GM18508 (cell line): ENCODE data around the gene MAMLD1.
A peak's percentile ranks its signal among the peaks of the same experiment; 100 is the strongest.

Source experiments
- ATAC-seq: cut with Tn5 transposase; IDR thresholded peaks from one replicate; pipeline ENCODE4 v1.9.1; 2021; ENCODE audit warnings: moderate number of reproducible peaks; ENCODE audit not compliant: insufficient read depth, unreplicated experiment

The MAMLD1 gene

DNA sequence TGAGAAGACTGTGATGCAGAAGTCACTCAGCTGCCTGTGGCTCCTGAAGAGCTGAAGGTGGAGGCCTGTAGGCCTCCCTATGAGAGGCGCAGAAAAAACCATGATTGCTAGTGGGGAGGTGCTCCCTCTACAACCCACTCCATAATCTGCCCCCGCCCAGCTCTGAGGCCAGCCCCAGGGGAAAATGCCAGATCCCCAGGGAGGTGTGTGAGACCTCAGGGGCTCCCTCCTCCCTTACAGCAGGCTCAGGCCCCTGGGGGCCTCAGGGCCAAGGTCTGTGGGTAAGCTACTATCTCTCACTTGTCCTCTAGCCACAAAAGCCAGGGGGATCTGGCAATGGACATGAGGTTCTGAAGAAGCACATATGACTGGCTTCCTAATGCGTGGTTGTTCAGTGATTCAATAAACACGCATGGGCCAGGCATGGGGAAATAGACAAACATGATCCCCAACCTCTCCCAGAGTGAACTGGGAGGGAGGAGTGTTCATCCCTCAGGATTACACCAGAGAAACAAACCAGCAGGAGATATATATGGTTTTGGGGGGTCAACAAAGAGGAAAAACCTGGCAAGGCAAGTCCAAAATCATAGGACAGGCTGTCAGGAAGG, 154.3 kb downstream of the MAMLD1 start:
- ATAC-seq = no peak

DNA sequence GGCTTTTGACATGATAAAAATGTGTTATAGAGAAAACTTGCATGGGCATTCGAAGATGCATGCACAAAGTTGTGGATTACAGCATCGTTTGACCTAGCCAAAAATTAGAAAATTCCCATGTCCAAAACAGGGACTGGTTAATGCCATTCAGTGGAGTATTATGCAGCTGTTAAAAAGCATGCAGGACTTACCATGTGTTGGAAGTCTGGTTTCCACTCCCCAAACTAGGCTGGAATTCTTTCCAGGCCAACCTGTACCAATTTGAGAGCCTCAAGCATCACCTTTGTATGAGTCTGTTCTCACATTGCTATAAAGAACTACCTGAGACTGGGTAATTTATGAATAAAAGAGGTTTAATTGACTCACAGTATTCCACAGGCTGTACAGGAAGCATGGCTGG, 159.4 kb downstream of the MAMLD1 start:
- no peak for ATAC-seq

DNA sequence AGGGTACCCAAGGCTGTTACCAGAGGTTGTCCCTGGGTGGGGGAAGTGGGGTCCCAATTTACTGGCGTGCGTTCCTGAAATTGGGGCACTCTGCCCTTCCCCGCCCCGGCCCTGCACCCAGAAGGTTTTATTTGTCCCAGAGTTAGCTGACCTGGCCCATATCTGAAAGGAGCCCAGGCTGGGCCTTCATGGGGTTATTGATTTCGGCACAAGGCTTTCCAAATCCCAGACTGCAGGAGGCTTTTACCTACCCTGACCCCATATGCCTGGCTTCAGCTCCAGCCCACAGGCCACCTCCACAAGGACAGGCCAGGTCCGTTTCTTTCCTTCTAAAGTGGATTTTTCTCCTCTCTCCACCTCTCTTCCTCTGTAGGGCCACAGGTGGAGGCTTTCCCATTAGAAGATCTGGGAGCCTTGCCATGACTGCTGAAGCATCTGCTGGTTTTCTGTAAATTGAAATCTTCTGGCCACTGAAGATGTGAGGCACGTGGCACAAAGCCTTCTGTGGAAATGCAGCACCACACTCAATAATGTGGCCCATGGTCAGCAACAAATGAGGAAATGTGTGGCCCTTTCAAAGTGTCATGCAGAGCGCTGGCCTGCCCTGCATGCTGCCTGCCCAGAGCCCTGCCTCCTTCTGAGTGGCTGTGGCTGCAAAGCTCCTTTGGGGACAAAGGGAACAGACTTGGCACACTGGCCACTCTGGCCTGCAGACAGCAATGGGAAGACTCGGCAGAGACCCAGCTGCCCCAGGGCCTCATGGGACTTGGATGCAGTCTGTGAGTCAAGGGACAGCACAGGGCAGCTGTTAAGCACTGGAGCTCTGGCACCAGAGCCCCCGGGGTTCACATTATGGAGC, 162.2 kb downstream of the MAMLD1 start:
- no peak for ATAC-seq

DNA sequence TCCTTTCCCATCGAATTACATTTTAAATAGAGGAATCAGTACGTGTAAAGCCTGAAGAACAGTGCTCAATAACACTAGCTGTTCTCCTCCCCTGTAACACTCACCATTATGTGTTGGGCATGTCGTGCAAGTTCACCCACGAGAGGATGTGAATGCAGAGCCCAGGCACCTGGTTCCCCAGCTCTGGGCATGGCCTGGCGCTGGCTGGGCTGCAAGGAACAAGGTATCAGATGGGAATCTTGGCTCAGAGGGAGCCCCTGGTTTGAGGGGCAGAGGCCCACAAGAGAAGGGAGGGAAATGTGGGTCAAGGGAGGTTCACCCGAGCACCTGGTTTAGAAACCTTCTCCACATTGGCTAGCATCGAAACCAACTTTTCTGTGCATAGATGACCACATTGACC, 163.6 kb downstream of the MAMLD1 start:
- ATAC-seq = no peak

DNA sequence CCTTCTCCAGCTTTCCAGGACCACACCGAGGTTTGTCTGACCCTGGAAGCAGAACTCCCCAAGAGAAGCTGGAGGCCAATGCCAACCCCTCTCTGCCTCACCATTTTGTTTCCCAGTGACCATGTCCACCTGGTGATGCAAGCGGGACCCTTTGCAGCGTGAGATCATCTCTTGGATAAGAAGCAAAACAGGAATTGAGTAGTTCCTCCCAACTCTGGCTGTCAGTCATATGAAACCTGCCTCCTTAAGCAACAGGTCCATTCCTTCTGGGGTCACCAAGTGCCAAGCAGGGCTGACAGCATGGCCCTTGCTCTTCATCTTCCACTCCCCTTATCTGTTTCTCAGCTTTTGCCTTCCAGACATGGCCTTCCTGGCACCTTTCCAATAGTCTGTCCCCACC, 164.0 kb downstream of the MAMLD1 start:
- ATAC-seq = no peak

DNA sequence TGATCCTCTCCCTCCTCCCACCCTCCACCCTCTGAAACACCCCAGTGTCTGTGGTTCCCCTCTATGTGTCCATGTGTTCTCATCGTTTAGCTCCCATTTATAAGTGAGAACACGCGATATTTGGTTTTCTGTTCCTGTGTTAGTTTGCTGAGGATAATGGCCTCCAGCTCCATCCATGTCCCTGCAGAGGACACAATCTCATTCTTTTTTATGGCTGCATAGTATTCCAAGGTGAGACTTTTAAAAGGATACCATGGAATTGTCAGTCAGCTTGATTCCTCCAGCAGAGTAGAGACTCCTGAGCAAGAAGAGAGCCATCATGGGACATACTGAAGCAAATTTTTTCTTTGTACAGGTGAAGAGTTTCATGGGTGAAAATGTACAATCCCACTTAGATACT, 166.5 kb downstream of the MAMLD1 start:
- no peak for ATAC-seq

DNA sequence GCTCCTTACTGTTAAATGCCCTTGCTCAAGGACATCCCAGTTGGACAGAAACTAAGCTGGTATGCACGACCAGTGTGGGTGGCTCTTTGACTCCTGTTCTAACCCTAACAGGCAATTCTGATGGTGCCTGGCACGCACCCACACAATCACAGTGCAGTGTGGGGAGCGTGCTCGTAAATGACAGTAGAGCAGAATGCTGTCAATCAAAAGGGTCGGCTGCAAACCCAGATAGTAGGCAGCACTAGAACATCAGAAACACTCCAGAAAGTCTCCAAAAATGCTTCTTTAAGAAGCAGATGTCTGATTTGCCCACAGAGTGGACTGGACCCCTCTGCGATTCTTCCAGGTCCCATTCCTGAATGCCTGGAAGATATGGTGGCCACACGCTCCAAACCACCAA, 167.7 kb downstream of the MAMLD1 start:
- ATAC-seq = no peak

DNA sequence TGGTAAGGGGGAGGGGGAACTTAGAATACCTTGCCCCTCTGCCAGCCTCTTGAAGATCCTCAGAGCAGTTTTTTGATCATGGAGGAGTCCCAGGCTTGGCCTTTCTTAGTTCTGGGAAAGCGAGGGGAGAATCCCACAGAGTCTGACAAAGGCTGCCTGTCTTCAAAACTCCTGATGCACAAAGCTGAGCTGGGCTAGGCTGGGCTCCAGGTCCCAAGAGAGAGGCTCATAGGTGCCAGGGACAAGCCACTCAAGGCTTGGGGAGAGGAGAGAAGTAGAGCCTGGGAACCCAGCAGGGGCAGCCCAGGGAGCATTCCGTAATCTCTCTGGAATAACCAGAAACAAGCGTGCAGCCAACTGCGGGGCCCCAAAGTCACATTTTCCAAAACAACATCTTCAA, 168.3 kb downstream of the MAMLD1 start:
- no peak for ATAC-seq

DNA sequence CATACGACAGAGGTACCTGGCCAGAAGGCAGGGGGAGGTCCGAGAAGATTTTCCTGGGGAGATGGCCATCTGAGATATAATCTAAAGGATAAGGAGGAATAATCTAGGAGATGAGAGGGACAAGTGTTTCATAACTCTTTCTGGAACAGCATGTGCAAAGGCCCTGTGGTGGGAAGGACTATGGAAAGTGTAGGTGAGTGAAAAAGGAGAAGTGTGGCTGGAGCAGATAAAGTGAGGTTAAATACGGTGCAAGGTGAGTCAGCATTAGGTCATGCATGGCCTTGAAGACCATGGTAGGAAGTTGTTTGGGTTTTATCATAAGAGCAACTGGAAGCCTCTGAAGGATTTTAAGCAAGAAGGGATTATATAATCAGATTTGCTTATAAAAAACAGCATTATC, 170.7 kb downstream of the MAMLD1 start:
- no peak for ATAC-seq

DNA sequence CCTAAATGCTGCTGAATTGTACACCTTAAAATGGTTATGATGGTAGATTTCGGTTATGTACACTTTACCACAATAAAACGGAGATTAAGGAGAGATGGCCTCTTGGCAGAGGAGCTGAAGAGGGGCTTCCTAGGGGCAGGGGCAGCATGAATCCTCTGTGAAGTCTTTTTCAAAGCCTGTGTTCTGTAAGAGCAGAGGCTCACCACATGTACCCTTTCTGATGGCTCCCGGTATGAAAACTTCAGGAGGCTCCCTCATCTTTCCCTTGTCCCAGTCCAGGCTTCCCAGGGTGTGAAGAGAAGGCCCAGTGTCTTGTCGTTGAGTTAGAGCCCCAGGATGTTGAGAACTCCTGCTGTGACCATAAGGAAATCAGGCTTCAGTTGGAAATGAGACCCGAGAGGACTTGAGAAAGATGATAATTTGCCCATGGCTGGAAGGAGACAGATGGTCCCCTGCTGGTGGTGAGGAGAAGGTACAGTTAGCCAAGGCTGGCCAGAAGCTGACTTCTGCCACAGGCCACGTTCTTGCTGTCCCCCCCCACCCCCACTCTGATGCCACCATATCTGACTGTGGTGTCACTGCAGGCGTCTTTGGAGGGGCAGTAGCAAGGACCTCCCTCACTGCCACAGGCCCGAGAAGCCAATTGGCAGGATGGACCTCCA, 173.5 kb downstream of the MAMLD1 start:
- no peak for ATAC-seq

DNA sequence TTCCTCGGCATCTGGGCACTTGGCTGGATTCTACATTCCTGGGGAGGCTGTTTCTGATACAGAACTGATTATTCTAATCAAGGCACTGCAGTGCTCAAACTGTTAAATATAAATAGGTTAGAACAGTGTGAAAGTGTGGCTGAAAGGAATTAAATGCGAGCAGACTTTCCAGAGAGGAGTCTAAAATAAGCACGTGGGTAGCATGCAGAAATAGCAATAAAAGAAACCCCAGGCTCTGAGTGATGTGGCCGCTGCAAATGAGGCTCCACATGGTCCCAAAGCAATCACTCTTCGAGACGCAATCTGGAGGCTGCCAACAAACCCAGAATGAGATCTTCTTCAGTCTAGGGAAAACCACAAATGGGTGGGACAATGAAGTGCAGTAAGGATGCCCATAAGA, 174.7 kb downstream of the MAMLD1 start:
- no peak for ATAC-seq

DNA sequence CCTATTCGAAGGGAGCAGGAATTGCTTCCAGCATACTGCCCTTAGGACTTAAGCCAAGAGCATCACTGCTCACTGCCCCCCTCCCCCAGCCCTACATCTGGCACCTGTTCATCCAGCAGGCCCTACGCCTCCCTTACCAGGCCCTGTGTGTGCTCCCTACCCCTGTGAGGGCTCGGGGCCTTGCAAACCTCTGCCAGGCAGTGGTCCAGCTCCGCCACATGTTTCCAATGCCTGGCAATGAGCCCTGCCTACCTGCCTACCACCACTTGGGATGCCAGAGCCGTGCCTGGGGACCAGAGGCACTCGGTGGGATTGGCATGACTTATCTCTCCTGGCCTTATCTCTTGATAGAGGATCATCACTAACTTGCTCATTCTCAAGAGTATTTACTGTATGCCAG, 177.8 kb downstream of the MAMLD1 start:
- no peak for ATAC-seq

DNA sequence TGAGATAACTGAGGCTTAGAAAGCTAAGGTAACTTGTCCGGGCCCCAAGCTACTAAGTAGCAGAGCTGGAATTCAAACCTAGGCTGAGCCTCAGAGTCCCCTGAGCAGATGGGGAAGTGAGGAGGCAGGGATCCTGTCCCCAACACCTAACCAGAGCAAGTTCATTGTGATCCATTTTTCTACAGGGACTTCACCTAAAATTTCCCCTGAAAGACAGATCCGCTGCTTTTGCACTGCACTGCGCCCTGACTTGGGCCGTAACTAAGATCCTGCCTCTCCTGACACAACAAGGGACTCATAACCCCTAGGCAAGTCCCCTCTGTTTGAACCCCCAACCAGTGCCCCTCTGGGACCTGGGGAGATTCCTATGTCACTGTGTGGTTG, 179.7 kb downstream of the MAMLD1 start:
- peak; percentile 17 for ATAC-seq

DNA sequence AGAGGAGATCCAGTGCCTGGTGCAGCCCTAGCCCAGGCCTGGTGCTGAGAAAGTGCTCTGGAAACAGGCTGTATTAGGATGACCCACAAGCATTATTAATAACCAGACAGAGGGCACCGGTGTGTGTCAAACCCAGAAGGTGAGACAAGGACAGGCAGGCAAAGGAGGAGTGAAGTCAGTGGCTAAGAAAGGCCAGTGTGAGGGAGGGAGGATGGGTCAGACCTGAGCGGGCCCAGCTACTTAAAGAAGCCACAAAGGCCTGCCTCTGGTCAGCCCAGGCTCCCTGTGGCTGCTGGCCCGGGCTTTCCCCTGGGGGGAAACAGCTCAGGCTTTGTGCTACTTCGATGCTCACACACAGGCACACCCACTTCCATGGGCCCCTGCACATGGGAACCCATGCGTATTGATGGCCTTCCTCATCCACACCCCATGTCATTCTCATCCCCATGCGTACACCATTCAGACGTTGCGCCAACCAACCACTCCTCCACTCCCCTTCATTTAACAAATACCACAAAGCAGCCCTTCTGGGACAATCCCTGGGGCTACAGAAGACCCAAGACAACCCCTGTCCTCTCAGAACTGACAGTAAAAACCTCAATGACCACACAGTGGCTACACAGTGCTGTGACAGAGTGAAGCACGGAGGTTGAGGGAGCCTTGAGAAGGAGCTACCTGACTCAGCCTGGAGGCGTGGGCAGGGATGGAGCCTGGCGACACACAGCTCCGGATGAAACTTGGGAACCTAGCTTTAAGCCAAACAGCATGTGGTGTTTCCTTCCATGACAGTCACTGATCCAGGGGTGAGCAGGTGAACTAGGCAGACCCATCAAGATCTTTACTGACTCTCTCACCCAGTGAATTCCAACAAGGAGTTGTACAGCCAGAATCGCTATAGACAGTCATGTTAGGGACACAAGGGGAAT, 180.4 kb downstream of the MAMLD1 start:
- ATAC-seq = peak; percentile 59

DNA sequence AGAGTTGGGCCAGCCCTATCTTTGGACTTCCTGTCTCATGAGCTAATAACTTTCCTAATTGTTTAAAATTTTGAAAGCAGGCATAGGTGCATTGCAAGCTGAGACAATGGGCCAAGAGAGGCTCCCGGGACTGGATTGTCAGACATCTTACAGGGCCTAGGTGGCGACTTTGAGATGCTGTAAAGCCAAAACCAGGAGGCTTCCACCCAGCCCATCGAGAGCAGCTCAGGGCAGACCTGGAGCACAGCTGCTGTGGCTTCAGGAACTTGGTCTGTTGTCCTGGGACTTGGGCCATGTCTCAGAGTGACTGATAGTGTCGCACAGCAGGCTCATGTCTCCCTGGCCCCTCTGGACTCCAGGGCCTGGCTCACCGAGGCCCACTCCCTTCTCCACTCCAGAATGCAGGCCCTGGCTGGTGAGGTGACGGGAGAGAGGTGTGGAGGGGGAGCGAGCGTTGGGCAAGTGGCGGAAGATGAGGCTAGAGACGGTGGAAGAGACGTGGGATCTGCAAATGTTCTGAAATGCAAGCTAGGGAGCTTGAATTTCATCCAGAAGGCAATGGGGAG, 181.2 kb downstream of the MAMLD1 start:
- no peak for ATAC-seq

DNA sequence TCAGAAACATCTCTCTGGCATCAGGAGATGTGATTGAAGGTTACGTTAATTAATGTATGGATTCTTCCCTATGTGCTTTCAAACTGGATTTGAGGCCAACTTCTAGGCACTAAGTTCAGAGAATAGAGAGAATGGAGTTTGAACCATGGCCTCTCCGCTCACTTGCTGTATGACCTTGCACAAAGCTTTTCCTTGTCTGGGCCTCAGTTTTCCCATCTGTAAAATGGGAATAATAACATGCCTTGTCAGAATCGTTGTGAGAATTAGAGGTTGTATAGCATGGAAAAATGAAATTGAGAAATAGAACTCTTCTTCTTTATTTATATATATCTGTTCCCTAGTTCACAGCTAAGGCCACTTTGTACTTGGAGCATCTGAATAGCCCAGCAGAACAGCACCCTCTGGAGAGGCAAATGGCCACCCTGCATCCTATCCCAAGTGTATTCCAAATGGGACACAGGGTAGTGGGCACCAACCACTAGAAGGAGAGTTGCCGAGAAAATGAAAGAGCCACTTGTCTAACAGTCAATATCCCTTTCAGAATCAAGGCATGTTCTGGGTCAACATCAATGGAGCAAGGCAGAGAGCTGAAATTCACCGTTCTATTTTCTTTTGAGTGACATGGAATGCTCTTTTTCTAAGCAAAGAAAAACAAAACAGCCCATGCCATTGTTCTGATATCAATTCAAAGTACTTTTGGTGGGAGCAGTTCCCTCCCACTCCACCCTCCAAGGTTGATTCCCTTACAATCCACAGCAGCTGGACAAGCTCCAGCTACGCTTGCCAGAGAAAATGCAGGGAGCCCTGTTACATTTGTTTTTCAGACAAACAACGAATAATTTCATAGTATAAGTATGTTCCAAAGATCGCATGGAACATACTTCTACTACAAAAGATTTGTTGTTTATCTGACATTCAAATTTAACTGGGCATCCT, 182.0 kb downstream of the MAMLD1 start:
- ATAC-seq = no peak

DNA sequence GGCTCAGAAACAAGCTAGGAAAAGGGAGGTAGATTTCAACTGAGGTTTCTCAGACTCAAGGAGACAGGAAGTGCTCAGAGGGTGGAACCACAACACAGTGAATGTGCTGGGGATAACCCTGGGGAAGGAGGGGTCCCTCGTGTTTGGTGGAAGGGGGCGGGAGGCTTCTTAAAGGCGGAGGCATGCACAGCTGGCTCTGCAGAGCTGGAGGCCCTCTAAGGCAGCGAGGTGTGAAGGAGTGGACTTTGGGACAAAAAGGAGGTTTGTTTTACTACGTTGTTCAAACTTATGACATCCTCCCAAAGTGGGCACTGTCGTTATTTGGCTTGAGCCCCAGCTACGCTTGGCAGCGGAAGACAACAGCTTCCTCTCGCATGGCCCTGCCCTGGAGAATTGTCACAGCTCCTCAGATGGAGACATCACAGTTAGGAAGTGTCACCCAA, 183.6 kb downstream of the MAMLD1 start:
- ATAC-seq = no peak

DNA sequence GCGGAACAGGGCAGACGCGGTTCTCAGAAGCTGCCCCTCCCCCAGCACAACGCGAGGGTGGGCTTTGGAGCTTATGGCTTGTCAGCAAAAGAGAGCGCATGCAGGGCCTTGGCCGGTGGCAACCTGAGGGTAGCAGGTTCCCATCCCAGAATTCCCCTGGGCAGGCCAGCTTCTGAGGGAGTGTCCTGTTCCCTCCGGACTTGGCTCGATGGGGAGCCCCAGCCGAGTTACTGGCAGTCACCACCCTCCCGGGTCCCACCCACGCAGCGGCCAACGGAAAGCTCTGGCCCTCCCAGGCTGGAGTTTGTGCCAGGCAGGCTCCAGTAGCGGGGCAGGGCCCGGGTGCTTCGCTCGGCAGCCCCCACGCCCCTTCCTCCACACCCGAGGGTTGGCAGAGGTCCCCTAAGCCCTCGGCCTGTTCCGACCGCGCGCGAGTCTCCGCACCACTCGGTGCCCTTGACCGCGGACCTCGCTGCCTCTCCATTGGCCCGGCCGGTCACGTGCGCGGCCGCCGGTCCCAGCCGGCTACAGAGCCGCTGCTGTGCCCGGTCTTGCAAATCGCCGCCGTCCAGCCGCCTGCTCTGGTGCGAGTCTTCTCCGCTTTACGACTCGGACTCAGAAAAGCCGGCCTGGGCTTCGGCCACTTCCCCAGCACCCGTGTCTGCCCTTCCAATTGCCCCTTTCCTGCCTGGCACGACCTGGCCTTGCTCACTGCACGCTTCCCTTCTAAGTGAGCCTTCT, 184.4 kb downstream of the MAMLD1 start:
- no peak for ATAC-seq
